HG03045 (cell line): ENCODE results near the gene TIRAP.
"Not testable (repeated sequence)": the region's sequence is repeated elsewhere in the genome, so short reads cannot be mapped to it uniquely, and the experiment has no call there.

Experiments used
- ATAC-seq: cut with Tn5 transposase; IDR thresholded peaks from one replicate; pipeline ENCODE4 v1.9.1; 2021; ENCODE audit warnings: mild to moderate bottlenecking, moderate library complexity; ENCODE audit not compliant: unreplicated experiment

TIRAP gene

DNA sequence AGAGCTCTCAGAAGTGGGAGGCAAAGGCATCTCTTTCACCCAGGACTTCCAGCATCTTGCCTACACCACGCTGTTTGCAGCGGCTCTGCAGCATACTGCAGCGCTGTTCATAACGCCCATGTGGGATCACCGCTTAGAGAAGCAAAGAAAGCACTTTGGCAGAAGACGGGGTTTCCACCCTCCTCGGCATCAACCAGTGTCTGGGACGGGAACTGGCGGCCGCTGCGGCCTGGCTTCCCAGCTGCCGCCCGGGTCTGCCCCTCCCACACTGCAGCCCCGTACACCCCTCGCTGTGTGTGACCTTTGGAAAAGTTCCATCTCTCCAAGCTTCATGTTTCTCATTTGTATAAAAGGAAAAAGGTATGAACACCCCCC, 545 bp upstream of the TIRAP start:
- peak; percentile 31 for ATAC-seq

DNA sequence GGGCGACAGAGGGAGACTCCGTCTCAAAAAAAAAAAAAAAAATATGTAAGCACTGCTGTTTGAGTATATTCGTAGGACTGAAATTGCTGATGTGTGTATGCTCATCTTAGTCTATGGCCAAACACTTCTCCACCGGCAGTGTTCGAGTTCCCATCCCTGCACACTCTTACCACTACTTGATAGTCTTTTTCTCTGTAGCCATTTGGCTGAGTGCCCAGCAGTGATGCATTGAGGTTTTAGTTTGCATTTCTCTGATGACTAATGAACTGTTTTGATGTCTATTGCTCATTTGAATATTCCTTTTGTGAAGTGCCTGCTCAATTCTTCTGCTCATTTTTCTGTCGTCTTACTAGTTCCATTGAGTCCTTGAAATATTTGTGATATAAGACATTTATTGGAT, 1.9 kb downstream of the TIRAP start:
- peak; percentile 49 for ATAC-seq

DNA sequence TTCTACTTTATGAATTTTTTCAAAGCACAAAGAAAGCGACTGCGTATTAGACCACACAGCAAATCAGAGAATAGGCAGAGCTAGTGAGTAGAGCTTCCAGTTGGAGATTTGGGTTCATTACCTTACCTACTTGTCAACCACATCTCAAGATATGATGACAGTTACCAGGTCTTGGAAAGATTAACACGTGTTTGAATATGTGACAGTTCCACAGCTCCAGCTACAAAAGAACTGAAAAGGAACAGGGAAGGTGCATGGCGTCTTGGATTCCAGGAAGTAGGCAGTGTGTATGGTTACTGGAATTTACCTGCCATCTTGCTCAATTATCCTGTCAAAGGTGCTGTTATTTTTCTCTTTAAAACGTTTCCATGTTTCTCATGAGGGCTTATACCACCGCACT, 5.3 kb downstream of the TIRAP start:
- ATAC-seq: no peak

DNA sequence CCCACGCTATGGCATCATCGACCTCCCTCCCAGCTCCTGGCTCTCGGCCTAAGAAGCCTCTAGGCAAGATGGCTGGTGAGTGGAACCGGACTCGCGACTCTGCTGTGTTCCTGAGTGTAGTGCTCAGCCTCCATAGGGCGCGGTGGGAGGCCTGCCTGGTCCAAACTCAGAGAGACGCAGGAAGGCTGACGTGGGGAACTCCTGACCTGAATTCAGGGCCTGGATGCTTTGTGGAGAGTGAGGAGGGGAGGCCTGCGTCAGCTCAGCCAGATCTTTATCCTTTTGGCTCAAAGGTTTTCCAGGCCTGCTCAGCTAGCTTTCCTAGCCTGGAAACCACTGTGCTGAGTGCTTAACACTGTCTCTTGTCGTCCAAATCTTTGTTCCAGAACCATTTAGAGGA, 8.0 kb downstream of the TIRAP start:
- no peak for ATAC-seq

DNA sequence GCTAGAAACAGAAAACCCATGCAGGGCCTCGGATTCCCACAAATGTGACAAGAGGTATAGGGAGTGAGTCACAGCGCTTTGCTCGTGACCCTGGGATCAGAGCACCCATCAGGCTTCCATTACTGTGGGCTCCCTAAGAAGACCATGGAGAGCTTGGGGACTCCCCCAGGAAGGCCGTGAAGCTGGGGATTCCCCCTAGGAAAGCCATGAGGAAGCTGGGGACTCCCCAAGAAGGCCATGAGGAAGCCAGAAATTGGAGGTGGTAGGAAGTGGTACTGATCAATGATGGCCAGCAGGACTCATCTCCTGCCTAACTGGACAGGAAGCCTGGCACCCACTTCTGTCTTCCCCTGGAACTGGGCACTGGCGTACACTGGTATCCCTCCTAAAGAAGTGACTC, 10.8 kb downstream of the TIRAP start:
- no peak for ATAC-seq

DNA sequence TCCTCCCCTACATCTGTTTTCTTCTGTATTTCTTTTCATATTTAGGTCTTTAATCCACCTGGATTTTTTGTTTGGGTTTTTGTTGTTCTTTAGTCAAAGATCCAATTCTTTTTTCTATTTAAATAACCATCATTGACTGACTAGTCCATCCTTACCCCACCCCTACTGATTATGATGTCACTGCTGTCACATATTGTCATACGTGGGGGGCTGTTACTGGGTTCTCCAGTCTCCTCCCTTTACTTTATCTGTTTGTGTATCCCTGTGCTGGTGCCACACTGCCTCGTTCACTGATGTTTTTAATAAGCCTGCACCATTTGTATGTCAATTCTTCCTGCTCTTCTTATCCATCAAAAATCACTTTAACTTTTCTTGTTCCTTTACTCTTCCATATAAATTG, 14.1 kb downstream of the TIRAP start:
- no peak for ATAC-seq

DNA sequence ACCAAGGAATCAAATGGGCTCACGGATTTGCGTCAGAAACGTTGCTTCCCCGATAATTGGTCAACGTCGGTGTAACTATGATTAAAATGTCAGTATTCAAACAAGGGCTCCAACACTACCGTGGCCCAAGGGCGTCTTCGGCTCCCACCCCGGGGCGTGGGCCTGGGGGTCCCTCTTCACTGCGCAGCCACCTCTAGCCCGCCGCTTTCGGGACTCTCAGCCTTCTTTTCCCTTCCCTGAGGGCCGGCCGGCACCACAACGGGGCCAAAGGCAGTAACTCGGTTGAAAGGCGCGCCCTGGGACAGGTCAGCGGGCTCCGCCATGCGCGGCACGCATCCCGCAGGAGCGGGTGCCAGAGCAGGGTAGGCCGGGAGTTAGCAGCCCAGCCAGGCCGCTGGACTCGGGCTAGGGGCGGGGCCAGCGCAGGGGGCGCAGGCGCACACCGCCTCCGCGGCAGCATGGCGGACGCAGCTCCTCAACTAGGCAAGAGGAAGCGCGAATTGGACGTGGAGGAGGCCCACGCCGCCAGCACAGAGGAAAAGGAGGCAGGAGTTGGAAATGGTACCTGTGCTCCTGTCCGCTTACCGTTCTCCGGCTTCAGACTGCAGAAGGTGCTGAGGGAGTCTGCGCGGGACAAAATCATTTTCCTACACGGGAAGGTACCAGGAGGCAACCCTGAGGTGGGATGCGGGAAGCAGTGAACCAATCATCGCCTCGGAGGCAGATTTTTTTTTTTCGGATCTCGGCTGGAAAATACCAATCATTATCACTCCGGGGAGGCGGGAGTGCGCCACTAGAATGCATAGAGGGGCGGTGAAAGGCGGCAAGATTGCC, 20.9 kb downstream of the TIRAP start, which contains the start of gene DCPS:
Gene DCPS, plus strand, starts transcription at position 438 of the 834 bp plus-strand sequence. Its CDS starts 21 bp downstream, at position 459.
- peak; percentile 93 for ATAC-seq

DNA sequence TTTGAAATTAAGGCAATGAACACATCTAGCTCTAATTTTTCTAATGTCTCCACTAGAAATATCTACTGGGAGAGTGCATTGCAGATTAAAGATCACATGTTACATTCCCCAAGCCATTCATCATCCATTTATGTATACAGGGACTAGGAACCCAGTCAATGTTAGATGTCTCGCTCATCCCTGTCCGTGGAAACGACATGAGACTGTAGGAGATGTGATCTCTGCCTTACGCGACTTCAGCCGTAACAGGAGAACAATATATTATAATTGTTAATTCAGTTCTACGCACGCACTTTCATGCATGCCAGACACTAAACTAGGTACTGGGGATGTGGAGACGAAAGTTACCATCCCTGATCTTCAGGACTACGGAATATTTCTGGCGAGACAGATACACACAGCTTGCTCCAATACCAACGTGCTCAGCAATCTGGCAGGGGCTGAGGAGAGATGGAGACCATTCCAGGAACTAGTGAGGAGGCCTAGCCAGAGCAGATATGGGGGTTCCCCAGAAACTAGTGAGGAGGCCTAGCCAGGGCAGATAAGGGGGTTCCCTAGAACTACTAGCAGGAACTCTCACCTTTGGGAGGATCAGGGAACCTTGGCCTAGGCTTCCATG, 21.7 kb downstream of the TIRAP start:
- ATAC-seq: peak; percentile 1

DNA sequence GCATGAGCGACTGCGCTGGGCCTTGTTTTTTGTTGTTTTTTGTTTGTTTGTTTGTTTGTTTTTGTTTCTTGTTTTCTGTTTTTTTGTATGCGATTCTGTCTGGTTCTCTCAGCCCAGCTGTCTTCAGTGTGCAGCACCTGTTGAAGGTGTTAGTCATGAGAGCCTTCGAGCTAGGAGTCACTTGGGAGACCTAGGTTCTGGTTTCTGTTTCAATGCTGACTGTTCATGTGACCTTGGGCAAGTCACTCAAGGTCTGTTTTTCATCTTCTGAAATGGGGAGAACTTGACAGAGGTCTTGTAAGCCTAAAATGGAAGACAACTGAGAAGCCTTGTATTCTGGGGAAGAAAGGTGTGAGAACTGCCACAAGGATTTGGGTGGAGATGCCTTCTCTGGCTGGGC, 22.8 kb downstream of the TIRAP start:
- ATAC-seq: peak; percentile 54

DNA sequence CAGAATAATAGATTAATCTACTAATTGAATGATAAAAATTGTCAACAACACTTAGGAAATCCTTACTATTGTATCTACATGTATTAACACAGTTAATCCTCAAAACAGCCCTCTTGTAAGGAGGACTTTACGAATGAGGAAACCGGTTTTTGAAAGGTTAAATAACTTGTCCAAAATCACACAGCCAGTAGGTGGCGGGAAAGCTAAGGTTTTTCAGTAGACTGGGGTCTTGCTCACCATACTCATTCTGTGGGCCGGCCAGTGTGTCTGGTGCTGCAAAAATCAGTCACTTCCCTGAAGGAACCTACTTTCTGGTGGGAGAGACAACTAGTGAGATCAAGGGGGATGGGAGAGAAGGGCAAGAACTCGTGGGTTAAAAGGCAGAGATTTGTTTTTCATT, 24.8 kb downstream of the TIRAP start:
- no peak for ATAC-seq

DNA sequence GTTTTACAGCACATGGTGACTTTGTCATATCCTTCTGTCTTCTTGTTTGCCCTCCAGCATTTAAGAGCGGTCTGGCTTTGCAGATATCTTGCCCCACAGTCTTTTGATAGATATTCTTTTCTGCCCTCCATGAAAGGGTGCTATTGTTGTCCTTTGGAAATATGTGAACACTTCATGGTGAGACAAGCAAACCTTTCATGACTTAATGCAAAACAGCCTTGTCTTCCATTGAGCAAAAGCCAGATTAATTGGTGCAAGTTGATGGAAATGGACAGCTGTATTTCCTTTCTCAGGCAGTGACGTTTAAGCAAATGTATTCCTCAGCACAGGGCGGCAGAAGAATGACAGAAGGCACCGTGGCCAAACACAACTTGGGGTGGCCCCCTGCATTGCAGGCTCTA, 25.4 kb downstream of the TIRAP start:
- no peak for ATAC-seq

DNA sequence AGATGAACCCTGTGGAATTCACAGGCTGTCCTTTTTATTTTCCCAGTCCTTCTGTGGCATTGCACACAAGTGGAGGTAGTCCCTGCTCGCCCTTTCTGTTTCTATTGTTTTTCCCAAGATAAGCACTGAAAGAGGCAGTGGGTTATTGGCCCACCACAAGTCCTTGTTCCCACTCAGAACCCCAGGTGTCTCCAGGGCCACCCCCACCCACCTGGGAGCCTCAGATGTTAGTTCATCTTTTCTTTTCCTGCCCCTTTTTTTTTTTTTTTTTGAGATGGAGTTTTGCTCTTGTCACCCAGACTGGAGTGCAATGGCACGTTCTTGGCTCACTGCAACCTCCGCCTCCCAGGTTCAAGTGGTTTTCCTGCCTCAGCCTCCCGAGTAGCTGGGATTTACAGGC, 25.9 kb downstream of the TIRAP start:
- ATAC-seq: not testable (repeated sequence)

DNA sequence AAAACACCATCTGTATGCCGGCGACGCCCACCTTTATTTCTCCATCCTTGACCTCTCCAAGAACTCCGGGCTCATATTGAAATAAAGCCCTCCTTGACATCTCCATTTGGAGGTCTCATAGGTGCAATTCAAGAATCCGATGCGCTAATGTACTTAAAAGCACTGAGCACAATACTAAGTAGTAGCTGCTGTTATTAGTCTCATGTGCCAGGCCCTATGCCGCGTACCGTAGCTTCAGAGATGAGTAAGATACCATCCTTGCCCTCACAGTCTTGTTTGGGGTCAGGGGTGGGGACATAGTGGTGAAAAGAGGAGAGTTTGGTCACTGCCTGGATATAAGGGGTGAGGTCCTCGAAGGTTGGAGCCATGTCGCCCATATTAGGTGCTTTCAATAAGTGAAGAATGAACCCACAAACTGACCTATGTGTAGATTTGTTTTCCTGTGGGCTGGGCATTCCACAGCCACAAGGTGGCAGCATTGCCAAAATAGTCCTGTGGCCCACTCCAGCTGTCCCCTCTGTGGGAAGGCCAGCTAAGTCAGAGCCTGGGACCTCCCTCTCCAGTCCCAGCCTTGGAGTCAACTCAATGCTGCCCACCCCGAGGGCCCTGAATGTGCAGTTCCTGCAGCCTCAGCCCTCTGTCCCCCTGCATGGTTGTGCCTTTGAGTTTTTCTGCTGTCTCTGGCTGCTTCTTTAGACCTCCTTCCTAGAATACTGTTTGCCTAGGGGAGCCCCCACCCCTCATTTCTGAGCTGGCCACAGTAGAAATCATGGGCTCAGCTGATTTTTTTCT, 27.5 kb downstream of the TIRAP start:
- peak; percentile 42 for ATAC-seq

DNA sequence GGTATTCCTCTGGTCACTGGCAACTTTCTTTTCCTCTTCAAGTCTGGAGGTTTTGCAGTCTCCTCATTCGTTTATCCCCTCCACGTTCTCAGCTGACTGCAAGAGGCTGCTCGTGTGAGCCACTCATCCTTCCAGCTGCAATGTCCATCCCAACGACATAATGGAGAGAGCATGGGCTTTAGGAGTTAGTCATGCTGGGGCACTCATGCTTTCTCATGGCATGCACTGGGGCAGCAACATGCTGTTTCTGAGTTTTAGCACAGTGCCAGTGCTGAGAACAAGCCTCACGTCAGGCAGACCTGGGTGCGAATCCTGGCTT, 28.1 kb downstream of the TIRAP start:
- no peak for ATAC-seq

DNA sequence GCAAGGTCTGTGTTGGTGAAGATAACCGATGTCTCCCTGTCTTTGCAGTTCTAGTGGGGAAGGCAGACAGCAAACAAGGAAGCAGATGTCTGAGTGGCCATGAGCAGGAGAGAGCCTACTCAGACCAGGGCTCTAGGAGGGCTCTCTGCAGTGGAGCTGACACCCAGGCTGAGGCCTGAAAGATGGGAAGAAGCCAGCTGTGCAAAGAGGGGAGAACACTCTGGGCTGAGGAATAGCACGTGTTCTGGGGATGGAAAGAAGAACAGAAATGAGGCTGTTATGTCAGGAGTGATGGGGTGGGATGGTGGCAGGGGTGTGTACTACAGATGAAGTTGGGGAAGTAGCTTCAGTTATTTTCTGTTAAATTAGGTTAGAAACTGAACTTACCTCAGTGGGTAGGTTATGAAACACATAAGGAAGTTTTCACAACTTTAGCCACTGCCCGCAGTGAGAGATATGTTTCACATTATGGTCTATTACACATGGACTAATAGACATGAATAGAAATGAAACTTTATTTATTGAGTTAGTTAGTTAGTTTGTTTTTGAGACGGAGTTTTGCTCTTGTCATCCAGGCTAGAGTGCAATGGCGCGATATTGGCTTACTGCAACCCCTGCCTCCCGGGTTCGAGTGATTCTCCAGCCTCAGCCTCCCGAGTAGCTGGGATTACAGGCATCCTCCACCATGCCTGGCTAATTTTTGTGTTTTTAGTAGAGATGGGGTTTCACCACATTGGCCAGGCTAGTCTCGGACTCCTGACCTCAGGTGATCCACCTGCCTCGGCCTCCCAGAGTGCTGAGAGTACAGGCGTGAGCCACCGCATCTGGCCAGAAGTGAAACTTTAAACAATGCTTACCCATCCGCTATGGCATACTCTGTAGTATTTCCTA, 28.8 kb downstream of the TIRAP start:
- peak; percentile 68 for ATAC-seq

DNA sequence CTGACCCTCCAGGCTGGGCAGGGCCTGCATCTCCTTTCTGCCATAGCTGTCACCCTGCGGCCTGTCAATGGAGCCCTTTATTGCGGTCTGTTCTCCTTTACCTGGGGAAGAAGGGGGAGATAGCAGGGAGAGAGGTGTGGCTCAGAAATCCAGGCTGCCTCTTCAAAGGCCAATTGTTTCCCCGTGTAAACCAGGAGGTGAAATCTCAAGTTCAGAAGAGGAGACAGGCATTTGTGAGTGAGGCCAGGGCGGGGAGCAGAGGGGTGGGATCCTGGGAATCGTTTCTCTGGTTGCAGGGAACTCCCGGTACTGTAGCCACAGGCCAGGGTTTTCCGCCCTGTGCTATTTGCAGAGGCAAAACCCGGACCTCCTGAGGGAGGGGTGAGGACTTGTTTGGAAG, 30.1 kb downstream of the TIRAP start:
- no peak for ATAC-seq

DNA sequence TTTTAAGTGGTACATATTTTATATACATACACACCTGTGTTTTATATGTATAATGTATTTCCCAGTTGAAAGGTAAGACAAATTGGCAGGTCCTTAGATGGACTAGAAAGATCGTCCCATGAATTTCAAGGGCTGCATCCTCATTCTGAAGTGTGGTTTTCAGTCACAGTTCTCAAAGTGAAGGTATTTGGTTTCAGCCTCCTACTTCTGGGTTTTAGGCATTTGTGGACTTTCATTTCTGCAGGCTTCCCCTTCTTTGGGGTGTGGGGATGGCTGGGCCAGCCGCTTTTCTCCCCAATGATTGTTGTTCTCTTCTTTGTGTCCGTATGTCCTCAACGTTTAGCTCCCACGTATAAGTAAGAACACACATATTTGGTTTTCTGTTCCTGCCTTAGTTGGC, 30.9 kb downstream of the TIRAP start:
- no peak for ATAC-seq

DNA sequence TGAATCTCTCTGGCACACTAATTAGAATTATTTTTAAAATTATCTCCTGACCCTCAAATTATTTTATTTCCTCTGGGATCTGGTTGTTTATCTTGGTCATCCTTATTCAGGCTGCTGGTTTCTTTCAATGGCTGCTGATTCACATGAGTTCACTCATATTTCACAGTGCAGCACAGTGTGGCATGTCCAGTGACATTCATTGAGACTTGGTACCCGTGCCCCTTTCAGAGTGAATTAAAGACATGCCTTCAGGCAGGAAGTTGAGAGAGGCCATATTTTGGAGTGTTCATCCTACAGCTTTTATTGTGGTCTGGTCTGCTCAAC, 34.5 kb downstream of the TIRAP start:
- no peak for ATAC-seq

DNA sequence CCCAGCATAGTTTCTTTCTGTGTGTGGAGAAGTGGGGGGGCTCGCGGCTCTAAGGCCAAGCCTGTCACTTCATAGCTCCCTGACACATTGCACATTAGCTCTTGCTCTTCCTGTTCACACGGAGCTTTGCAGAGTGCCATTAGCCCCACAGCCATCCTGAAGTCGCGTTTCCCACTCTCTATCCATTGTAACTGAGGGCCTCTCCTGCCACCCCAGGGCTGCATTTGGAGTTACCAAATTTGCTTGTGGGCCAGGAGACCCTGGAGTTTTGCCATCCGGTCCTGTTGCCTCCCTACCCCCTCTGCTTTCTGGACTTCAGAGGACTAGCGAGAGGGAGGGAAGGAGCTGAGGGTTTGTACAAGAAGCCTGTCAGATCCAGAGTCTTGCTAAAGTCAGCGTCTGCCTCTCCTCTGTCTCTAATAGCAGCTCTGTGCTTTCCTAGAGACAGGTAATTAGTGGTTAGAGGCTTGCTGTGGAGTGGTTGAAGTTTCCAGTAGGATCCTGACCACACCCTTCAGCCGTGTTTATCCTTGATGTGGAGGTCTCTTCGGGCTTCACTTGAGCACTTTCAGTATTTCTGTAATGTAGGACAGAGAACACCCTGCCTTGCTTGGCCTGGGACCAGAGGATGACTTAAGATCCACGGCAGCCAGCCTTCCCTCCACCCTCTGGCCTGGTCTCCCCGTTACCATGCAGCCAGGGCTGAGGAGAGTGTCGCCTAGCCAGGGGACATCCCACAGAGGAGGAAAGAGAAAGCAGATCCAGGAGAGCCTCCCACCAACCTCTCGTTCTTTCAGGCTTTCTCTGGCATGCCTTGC, 35.1 kb downstream of the TIRAP start:
- ATAC-seq: peak; percentile 34
